Kidney (tissue), 14 donors: ENCODE data around the gene KLHDC8A. TPM values are rescaled to one million over a fixed set of nuclear protein-coding genes. Genes with fewer than 3 reads are reported as not detected.

Source experiments
- DNase-seq, 5 donors: peaks; one replicate each; pipeline ENCODE4 v3.0.0-alpha.2; 2013 to 2020
- FAIRE-seq: peaks from 2 replicates; lab custom pipeline; 2012; peaks lifted over from hg19 to GRCh38; lab: Jason Lieb, UNC
- H3K27ac ChIP-seq, 2 donors: one replicate each; pipeline ENCODE4 v1.7.0; 2013; ENCODE audit warnings: low read depth in 2 of 2, low read length in 2 of 2, inconsistent platforms in 1 of 2
- H3K27me3 ChIP-seq: one replicate; pipeline ENCODE4 v1.7.1; 2013; ENCODE audit warnings: low read length, inconsistent platforms; ENCODE audit not compliant: control insufficient read depth, insufficient read depth
- H3K36me3 ChIP-seq, 3 donors: one replicate each; pipeline versions ENCODE4 v1.7.0 to v1.7.1; 2013; ENCODE audit warnings: low read length in 3 of 3, control low read depth in 1 of 3, inconsistent platforms in 1 of 3; ENCODE audit not compliant: insufficient read depth in 3 of 3, control insufficient read depth in 2 of 3
- H3K4me1 ChIP-seq, 3 donors: one replicate each; pipeline versions ENCODE4 v1.7.0 to v1.7.1; 2013; ENCODE audit warnings: low read length in 3 of 3, inconsistent platforms in 1 of 3, low read depth in 1 of 3; ENCODE audit not compliant: control insufficient read depth in 2 of 3, insufficient read depth in 2 of 3
- H3K4me3 ChIP-seq, 3 donors: one replicate each; pipeline versions ENCODE4 v1.7.0 to v1.8.1; 2013; ENCODE audit warnings: low read length in 3 of 3, control low read depth in 1 of 3, inconsistent platforms in 1 of 3
- H3K9ac ChIP-seq, 3 donors: one replicate each; pipeline versions ENCODE4 v1.7.0 to v1.7.1; 2013; ENCODE audit warnings: low read length in 3 of 3, control low read depth in 1 of 3, inconsistent platforms in 1 of 3
- H3K9me3 ChIP-seq, 3 donors: one replicate each; pipeline versions ENCODE4 v1.7.0 to v1.7.1; 2013; ENCODE audit warnings: low read length in 3 of 3, control low read depth in 1 of 3, inconsistent platforms in 1 of 3; ENCODE audit not compliant: control insufficient read depth in 2 of 3, insufficient read depth in 1 of 3
- intact Hi-C: fragments of 100-400 bp; cut with DNase I; formaldehyde crosslinking; loops from one replicate; pipeline ENCODE4 v1.11.1; 2022
- polyA plus RNA-seq: library from polyadenylated mRNA; stranded (reverse); fragments of 350-450 nt; fragmentation: Illumina TruSeq; extraction: RNeasy Lipid Tissue Mini Kit (QIAGEN cat#74804); gene quantifications from one replicate; pipeline ENCODE4 v1.2.3, GENCODE V29; 2014; ENCODE audit warnings: low read depth, low replicate concordance; ENCODE audit not compliant: insufficient read depth
- total RNA-seq: library from RNA; stranded (reverse); fragmentation: NEBNext Ultra II Directional; extraction: Animal tissue kit (Norgen Biotek cat#: 25700); gene quantifications from one replicate; pipeline ENCODE4 v1.2.1, GENCODE V29; 2021
- TF ChIP-seq, protein P1 (sequence below): IDR thresholded peaks from 3 replicates; pipeline ENCODE4 v1.5.1; 2012; ENCODE audit warnings: mild to moderate bottlenecking, moderate library complexity, borderline replicate concordance; ENCODE audit not compliant: insufficient read depth; ENCODE audit errors: extremely low read depth
- donor health status: control.
- donor health status: control.
- donor health status: control.
- donor health status: control.
- donor health status: control.
- donor health status: DM: yes; HTN: yes; CAD: no.
- donor health status: Normal renal cell carcinoma (clear cell type).

The KLHDC8A gene
- total and polyA plus RNA-seq, 2 donors from 2014 or later: not detected

DNA sequence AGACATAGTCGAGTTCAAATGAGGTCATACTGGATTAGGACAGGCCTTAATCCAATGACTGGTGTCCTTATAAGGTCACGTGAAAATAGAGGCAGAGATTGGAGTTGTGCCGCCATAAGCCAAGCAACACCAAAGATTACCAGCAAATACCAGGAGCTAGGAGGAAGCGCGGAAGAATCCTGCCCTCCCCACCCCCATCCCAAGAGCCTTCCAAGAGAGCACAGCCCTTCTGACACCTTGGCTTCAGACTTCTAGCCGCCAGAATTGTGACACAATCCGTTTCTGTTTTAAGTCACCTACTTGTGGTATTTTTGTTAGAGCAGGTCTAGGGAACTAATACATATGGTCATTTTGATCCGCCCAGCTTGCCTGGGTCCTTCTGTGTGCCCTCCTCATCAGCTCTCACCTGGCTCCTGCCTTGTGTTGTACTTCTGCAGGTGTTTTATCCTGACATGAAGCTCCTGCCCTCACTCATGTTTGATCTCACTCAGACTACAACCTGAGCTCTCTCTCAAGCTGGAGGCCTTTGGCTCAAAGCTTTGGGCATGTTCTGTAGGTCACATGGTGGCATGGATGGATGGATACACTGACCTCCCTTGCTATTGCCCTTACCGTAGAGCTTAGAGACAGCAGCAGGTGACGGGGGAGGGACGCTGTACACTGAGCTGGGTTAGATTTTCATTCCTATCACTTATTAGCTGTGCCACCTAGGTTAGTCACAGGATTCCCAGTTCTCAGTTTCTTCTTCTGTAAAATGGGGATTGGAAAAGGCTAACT lies 24.5 kb downstream of the KLHDC8A start:
- intact Hi-C loops: no loop called here
- Histone ChIP-seq H3K9ac (no peak overlapping the region), H3K9me3 (no peaks in the 10 kb centered on the region), H3K27me3 (no peaks in the 10 kb centered on the region), H3K4me1 (peaks cover 0 to 34% (median 33%) of the 10 kb centered on the region in 3 donors), H3K4me3 (no peak overlapping the region), H3K27ac (no peak overlapping the region), H3K36me3 (no peaks in the 10 kb centered on the region)
- FAIRE-seq (no peak), DNase-seq (peak in 1 of 5 donors; percentile 44)
- TF ChIP-seq, protein P1, sequence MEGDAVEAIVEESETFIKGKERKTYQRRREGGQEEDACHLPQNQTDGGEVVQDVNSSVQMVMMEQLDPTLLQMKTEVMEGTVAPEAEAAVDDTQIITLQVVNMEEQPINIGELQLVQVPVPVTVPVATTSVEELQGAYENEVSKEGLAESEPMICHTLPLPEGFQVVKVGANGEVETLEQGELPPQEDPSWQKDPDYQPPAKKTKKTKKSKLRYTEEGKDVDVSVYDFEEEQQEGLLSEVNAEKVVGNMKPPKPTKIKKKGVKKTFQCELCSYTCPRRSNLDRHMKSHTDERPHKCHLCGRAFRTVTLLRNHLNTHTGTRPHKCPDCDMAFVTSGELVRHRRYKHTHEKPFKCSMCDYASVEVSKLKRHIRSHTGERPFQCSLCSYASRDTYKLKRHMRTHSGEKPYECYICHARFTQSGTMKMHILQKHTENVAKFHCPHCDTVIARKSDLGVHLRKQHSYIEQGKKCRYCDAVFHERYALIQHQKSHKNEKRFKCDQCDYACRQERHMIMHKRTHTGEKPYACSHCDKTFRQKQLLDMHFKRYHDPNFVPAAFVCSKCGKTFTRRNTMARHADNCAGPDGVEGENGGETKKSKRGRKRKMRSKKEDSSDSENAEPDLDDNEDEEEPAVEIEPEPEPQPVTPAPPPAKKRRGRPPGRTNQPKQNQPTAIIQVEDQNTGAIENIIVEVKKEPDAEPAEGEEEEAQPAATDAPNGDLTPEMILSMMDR: no peak

DNA sequence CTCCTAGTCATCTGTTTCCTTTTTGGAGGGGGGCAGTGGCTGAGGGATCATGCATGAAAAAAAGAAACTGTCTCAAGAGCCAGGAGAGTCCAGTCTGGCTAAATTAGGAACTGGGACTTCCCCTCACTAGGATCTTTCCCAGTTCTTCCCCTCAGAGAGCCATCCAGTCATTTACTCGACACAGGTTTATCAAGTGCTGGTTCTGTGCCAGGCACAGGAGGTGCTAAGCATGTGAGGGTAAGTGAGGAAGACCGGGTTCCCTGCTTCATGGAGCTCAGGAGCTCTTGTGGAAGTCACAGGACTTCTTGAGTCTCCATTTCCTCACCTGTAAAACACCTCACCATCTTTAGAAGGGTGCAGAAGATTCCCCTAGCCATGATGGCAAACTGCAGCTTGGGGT lies 26.6 kb downstream of the KLHDC8A start:
- Histone ChIP-seq H3K9me3 (no peaks in the 10 kb centered on the region), H3K36me3 (no peaks in the 10 kb centered on the region), H3K27ac (no peak overlapping the region), H3K4me1 (peaks cover 0 to 36% (median 35%) of the 10 kb centered on the region in 3 donors), H3K4me3 (no peak overlapping the region), H3K9ac (no peak overlapping the region), H3K27me3 (no peaks in the 10 kb centered on the region)
- DNase-seq: no peak
- intact Hi-C loops: no loop called here
- TF ChIP-seq, protein P1: no peak
- no peak for FAIRE-seq

DNA sequence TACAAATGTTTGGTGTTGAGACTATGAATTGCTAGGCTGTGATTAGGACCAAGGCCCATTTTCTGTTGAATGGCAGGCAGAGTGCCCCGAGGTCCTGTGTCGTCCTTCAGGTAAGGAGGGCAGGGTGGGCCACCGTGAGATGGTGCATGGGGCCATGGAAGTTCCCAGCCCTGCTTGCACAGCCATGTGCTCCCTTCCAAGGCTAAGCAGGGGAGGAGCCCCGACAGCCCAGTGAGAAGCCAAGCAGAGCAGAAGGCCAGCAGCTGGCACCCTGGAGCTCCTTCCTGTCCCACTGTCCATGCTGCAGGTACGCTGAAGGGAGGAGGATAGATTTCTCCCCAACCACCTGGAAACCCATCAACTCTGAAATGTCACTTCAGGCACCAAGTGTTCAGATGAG lies 27.0 kb downstream of the KLHDC8A start:
- FAIRE-seq (no peak), DNase-seq (no peak)
- H3K4me3 ChIP-seq: no peak overlapping the region
- no peak overlapping the region for H3K9ac ChIP-seq
- peaks cover 0 to 40% (median 39%) of the 10 kb centered on the region in 3 donors for H3K4me1 ChIP-seq
- no peaks in the 10 kb centered on the region for H3K27me3 ChIP-seq
- H3K36me3 ChIP-seq: no peaks in the 10 kb centered on the region
- peak overlapping the region in 1 of 2 donors; percentile 59 for H3K27ac ChIP-seq
- H3K9me3 ChIP-seq: no peaks in the 10 kb centered on the region
- intact Hi-C loops: loop anchor here (5.0 kb wide), 1 partner anchor 57 kb away; no protein-coding TSS in a partner anchor
- TF ChIP-seq, protein P1: no peak
